ENCODE results near the gene PLA2G3.

The PLA2G3 gene

DNA sequence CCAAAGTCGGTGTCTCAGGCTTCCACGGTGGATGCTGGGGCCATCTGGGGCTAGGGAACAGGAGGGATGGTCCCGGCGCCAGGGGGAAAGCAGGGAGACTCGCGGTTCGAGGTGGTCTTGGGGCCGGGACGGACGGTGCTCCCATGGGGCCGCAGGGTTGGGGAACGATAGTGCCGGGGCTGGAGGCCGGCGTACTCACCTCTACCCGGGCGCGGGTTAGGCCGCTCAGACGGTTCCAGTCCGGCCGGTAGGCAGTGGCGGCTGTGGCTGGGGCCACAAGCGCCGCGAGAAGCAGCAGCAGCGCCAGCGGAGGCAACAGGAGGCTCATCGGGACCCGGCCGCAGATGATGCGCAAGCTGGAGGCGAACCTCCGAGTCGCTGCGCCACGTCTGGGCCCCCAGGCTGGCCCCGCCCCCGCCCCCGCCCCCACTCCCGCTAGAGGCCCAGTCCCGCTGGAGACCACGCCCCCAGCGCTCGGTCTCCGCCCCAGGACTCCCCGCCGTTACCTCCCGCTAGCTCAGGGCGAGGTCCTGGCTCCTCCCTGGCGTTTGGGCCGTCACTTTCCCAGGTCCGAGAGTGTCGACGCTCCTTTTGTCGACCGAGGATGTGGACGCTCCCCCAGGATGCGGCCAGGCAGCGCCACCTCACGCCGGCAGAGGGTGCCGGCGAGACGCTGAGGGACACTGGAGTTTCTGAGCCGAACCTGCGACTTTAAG, 33.0 kb downstream of the PLA2G3 start, which contains the start of gene SELENOM:
SELENOM (minus strand) TSS at position 391 of the 716 bp plus-strand sequence; CDS start at position 328, 63 bp downstream.
- TF ChIP-seq, protein P1, sequence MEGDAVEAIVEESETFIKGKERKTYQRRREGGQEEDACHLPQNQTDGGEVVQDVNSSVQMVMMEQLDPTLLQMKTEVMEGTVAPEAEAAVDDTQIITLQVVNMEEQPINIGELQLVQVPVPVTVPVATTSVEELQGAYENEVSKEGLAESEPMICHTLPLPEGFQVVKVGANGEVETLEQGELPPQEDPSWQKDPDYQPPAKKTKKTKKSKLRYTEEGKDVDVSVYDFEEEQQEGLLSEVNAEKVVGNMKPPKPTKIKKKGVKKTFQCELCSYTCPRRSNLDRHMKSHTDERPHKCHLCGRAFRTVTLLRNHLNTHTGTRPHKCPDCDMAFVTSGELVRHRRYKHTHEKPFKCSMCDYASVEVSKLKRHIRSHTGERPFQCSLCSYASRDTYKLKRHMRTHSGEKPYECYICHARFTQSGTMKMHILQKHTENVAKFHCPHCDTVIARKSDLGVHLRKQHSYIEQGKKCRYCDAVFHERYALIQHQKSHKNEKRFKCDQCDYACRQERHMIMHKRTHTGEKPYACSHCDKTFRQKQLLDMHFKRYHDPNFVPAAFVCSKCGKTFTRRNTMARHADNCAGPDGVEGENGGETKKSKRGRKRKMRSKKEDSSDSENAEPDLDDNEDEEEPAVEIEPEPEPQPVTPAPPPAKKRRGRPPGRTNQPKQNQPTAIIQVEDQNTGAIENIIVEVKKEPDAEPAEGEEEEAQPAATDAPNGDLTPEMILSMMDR (IDR thresholded peaks at IDR 0.05; ENCODE audit: control insufficient read depth, extremely low read depth, insufficient read depth) = peak; percentile 96
- H3K4me3 ChIP-seq (ENCODE audit: low read depth, low read length) = peak within 1 kb of the TSS; percentile 91
- peak; percentile 95 for DNase-seq (ENCODE audit: low read depth)

DNA sequence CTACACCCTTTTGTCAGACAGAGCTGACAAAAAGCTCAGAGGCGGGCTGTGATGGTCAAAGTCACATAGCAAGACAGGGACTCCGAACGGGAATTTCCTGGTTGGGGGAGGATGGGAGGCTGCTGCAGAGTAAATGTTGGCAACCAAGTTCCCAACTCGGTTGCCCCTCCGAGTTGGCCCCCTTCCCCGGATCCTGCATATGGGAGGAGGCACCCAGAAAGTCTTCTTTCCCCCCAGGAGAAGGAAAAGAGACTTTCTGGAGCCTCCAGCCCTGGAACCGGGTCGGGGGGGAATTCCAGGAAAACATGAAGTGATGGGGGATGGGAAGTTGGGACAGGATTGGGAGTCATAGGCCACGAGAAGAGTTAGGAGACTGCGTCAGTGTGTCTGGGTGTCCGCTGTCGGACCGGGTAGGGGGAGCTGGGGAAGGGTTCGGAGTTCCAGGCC, 33.6 kb downstream of the PLA2G3 start:
- peak overlapping the region; percentile 91 for H3K4me3 ChIP-seq (ENCODE audit: low read depth, low read length)
- TF ChIP-seq, protein P1 (IDR thresholded peaks at IDR 0.05; ENCODE audit: control insufficient read depth, extremely low read depth, insufficient read depth) = no peak
- no peak for DNase-seq (ENCODE audit: low read depth)

DNA sequence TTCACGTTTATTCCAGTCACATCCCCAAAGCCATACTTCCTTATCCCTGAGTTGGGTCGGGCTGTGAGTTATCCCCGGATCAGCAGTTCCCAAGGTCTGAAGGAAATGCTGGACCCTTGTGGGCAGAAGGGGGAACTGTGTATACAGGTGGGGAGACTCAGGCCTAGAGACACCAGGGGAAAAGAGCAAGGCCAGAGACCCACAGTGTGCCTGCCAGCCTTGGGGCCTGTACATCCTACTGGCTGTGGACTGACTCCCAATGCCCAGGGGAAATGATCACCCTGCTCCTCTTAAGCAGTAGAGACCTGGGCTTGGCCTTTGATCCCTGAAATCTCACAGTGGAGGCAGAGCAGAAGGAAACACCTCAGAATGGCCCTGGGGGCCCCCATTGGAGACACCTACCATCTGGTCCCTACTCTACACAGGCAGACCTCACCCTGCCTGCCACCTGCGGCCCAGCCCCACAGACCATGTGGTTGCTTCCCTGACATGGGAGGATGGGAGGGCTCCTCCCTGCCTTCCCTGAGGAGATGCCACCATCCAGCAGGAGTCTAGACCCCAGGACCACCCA, 34.2 kb downstream of the PLA2G3 start:
- TF ChIP-seq, protein P1 (IDR thresholded peaks at IDR 0.05; ENCODE audit: control insufficient read depth, extremely low read depth, insufficient read depth) = no peak
- H3K4me3 ChIP-seq (ENCODE audit: low read depth, low read length) = peak overlapping the region; percentile 91
- no peak for DNase-seq (ENCODE audit: low read depth)

DNA sequence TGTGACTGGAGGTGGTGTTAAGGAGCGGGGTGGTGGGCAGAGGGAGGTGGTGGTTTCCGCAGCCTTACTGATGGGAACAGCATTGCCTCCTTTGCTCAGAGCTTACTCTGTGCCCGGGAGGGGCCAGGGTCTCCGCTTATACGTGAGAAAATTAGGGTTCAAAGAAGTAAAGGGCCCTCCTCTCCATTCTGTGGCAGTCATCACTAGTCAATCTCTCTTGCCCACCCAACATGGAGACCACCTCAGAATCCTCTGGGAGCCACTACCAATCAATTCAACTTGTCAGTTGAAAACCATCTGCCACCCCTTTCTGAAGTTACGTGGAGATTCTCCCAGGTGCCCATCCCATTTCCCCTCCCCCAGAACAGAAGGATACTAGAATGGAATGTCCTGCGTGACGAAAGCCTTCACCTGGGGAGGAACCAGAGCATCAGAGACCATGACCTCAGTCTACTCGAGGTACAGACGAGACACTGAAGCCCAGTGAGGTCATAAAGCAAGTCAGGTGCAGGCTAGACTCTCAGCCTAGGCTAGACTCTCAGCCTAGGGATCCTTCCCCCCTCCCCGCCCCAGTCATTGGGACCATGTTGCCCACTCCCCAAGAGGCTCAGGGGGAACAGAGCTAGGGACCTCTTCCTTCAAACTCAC, 34.9 kb downstream of the PLA2G3 start:
- no peak overlapping the region for H3K4me3 ChIP-seq (ENCODE audit: low read depth, low read length)
- TF ChIP-seq, protein P1 (IDR thresholded peaks at IDR 0.05; ENCODE audit: control insufficient read depth, extremely low read depth, insufficient read depth) = no peak
- DNase-seq (ENCODE audit: low read depth) = no peak

DNA sequence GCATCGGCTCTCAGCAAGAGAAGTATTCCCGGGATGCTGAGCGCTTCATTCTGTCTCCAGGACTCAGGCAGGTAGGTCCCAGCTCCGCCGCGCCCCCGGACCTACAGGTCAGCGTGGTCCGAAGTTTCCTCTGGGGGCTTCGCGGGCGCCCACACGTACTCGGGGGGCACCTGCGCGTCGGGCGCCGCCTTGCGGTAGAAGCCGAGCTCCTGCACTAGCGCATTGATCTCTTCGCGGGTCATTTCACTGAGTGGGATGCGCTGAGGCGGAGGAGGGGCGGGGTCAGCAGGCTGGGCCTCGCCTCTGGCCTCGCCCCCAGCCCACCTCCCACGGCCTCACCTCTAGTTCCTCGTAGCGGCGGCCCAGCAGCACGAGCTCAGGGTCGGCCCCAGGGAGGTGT, 35.4 kb downstream of the PLA2G3 start:
- no peak for DNase-seq (ENCODE audit: low read depth)
- H3K4me3 ChIP-seq (ENCODE audit: low read depth, low read length) = no peak overlapping the region
- TF ChIP-seq, protein P1 (IDR thresholded peaks at IDR 0.05; ENCODE audit: control insufficient read depth, extremely low read depth, insufficient read depth) = no peak

DNA sequence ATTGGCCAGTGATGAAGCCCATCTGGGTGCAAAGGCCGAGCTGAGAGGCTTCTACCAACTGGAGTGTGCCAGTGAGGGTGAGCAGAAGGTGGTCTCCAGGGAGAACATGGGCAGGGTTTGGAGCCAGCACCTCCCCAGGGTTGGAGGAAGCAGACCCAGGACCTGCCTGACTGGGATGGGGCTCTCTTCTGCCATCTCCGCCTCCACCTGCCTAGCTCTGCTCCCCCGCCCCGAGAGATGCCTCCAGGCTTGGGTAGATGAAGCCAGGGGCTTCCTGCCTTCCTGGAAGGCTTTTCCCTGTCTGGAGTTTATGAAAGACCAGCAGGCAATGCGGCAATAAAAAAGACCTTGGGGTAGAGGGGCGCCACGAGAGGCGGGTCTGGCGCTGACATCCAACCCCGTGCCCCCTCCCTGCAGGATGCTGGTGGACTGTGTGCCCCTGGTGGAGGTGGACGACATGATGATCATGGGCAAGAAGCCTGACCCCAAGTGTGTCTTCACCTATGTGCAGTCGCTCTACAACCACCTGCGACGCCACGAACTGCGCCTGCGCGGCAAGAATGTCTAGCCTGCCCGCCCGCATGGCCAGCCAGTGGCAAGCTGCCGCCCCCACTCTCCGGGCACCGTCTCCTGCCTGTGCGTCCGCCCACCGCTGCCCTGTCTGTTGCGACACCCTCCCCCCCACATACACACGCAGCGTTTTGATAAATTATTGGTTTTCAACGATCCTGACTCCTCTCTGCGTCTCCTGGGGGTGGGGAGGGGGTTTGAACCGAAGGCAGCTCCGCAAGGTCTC, 36.2 kb downstream of the PLA2G3 start:
- TF ChIP-seq, protein P1 (IDR thresholded peaks at IDR 0.05; ENCODE audit: control insufficient read depth, extremely low read depth, insufficient read depth) = no peak
- H3K4me3 ChIP-seq (ENCODE audit: low read depth, low read length) = no peak overlapping the region
- DNase-seq (ENCODE audit: low read depth) = no peak
